NCI-H1436 treated with DMSO at 0.1 percent for 48 hours (cell line): ENCODE data around the gene GOLGA7B.
A peak's percentile ranks its signal among the peaks of the same experiment; 100 is the strongest.

Experiments used
- DNase-seq: peaks from one replicate; lab custom pipeline; 2025; lab: John Stamatoyannopoulos, UW

GOLGA7B gene

GRCh38 chr10:97895915-97896314 lies 46.3 kb downstream of the GOLGA7B start:
- DNase-seq: no peak

GRCh38 chr10:97896756-97897358 lies 47.2 kb downstream of the GOLGA7B start:
- no peak for DNase-seq

- no peak for DNase-seq
Observed at GRCh38 chr10:97898429-97898828, 48.8 kb downstream of the GOLGA7B start.

- no peak for DNase-seq
Observed at GRCh38 chr10:97901381-97901780, 51.7 kb downstream of the GOLGA7B start.

- no peak for DNase-seq
Observed at GRCh38 chr10:97903128-97904017, 53.7 kb downstream of the GOLGA7B start.

- DNase-seq: no peak
Observed at GRCh38 chr10:97904018-97904381, 54.4 kb downstream of the GOLGA7B start.

GRCh38 chr10:97904576-97904975 lies 54.9 kb downstream of the GOLGA7B start:
- DNase-seq: no peak

GRCh38 chr10:97905276-97905675 lies 55.6 kb downstream of the GOLGA7B start:
- no peak for DNase-seq

- no peak for DNase-seq
Observed at GRCh38 chr10:97907211-97907610, 57.6 kb downstream of the GOLGA7B start.

GRCh38 chr10:97907830-97908229 lies 58.2 kb downstream of the GOLGA7B start:
- no peak for DNase-seq

- DNase-seq: no peak
Observed at GRCh38 chr10:97910661-97911060, 61.0 kb downstream of the GOLGA7B start.

- DNase-seq: no peak
Observed at GRCh38 chr10:97911217-97911616, 61.6 kb downstream of the GOLGA7B start.

GRCh38 chr10:97913193-97913592 lies 63.5 kb downstream of the GOLGA7B start:
- DNase-seq: no peak

- no peak for DNase-seq
Observed at GRCh38 chr10:97913614-97914013, 64.0 kb downstream of the GOLGA7B start.

- DNase-seq: no peak
Observed at GRCh38 chr10:97914171-97914836, 64.7 kb downstream of the GOLGA7B start.

- peak; percentile 22 for DNase-seq
Observed at GRCh38 chr10:97914837-97915211, 65.2 kb downstream of the GOLGA7B start.

GRCh38 chr10:97915346-97916131 lies 65.9 kb downstream of the GOLGA7B start:
- no peak for DNase-seq

- no peak for DNase-seq
Observed at GRCh38 chr10:97916586-97916985, 66.9 kb downstream of the GOLGA7B start.

- no peak for DNase-seq
Observed at GRCh38 chr10:97919012-97919411, 69.4 kb downstream of the GOLGA7B start.

GRCh38 chr10:97920865-97921264 lies 71.2 kb downstream of the GOLGA7B start:
- no peak for DNase-seq
